GM06990 (cell line): ENCODE data around the gene SLC26A4.

Experiments
- DNase-seq: peaks from one replicate; pipeline ENCODE4 v3.0.0-alpha.2; 2011; ENCODE audit not compliant: insufficient read length; ENCODE audit errors: extremely low read depth
- H3K27me3 ChIP-seq: replicated peaks from 2 replicates; pipeline ENCODE4 v1.6.0; 2011; ENCODE audit warnings: low read length; ENCODE audit not compliant: control insufficient read depth, insufficient read depth
- H3K36me3 ChIP-seq: 2 replicates; pipeline ENCODE4 v1.5.1; 2011; ENCODE audit warnings: low read length; ENCODE audit not compliant: control insufficient read depth, insufficient read depth
- H3K4me3 ChIP-seq: replicated peaks from 2 replicates; pipeline ENCODE4 v1.5.1; 2011; ENCODE audit warnings: low read depth, mild to moderate bottlenecking, control low read depth, low read length
- TF ChIP-seq, protein P1 (sequence below): IDR thresholded peaks from 2 replicates; pipeline ENCODE4 v1.5.1; 2011; ENCODE audit warnings: low read length, control low read depth, mild to moderate bottlenecking, inconsistent platforms; ENCODE audit not compliant: insufficient read depth, poor library complexity, severe bottlenecking

SLC26A4 gene

DNA sequence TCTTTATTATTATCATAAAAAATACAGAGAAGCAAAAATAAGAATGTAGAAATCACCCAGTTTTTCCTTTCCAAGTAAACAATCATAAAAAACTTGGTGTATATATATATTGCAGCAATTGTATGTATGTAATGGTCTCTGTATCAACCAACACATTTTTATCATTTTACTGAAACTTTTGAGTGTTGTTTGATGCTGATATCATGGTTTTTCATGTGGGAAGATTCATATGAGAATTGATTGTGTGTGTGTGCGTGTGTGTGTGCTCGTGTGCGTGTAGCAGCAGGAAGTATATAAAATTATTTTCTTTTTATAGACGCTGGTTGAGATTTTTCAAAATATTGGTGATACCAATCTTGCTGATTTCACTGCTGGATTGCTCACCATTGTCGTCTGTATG lies 22.3 kb downstream of the SLC26A4 start:
- Histone ChIP-seq H3K36me3 (no peaks in the 10 kb centered on the region), H3K27me3 (no peaks in the 10 kb centered on the region), H3K4me3 (no peak overlapping the region)
- DNase-seq, result no peak
- TF ChIP-seq, protein P1, sequence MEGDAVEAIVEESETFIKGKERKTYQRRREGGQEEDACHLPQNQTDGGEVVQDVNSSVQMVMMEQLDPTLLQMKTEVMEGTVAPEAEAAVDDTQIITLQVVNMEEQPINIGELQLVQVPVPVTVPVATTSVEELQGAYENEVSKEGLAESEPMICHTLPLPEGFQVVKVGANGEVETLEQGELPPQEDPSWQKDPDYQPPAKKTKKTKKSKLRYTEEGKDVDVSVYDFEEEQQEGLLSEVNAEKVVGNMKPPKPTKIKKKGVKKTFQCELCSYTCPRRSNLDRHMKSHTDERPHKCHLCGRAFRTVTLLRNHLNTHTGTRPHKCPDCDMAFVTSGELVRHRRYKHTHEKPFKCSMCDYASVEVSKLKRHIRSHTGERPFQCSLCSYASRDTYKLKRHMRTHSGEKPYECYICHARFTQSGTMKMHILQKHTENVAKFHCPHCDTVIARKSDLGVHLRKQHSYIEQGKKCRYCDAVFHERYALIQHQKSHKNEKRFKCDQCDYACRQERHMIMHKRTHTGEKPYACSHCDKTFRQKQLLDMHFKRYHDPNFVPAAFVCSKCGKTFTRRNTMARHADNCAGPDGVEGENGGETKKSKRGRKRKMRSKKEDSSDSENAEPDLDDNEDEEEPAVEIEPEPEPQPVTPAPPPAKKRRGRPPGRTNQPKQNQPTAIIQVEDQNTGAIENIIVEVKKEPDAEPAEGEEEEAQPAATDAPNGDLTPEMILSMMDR, result no peak

GRCh38 chr7:107684287-107684686 lies 23.7 kb downstream of the SLC26A4 start:
- H3K4me3 ChIP-seq, result no peak overlapping the region
- no peaks in the 10 kb centered on the region for H3K36me3 ChIP-seq
- TF ChIP-seq, protein P1, result no peak
- no peak for DNase-seq
- no peaks in the 10 kb centered on the region for H3K27me3 ChIP-seq

DNA sequence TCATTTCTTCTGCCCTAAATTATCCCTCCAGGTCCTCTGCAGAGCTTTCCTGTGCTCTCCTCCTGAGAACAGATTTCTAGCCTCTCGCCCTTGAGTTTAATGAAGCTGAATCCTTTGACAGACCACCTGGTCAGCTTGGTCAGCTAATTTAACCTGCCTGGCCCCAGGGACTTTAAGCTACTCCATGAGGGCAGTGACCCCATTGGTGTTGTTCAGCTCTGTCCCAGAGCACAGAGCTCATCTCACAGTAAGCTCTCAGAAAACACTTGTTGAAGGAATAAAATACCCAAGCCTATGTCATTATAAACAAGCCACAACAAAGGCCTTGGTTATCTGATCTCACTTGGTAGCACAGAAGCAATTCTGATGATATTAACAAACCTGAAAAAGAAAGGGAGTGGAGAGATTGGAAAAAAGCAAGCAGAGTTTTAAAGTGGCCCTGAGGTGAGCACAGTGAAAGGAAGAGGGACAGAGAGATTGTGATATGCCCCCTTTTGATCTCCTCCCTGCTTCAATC lies 24.4 kb downstream of the SLC26A4 start:
- no peak for DNase-seq
- TF ChIP-seq, protein P1, result no peak
- Histone ChIP-seq H3K27me3 (no peaks in the 10 kb centered on the region), H3K36me3 (no peaks in the 10 kb centered on the region), H3K4me3 (no peak overlapping the region)

DNA sequence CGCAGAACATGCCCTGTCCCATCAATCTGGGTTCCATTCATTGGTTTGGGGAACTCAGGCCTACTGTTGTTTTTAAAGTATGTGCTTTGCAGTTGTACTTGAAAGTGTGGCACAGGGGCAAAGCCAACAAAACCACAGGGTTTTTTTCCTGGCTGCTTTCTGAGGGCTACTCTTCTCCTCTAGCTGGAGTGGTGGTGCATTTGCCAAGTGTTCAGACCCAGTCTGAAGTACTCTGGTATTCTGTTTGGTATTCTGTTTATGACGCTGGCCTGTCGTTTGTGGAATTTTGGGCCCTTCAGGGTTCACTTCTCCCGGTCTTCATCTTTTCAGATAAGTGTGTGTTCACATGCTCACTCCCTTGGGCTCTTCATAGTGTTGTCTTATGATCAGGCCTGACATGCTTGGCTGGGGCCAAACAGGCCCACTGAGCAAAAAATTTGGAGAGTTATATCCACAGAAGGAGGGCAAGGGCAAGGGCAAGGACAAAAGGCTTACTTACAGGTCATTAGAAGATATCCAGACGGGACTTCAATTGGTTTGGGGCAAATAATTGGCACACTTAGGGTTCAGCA lies 26.3 kb downstream of the SLC26A4 start:
- TF ChIP-seq, protein P1, result no peak
- Histone ChIP-seq H3K4me3 (no peak overlapping the region), H3K36me3 (no peaks in the 10 kb centered on the region), H3K27me3 (no peaks in the 10 kb centered on the region; the same call in none of the 2 replicates)
- no peak for DNase-seq

DNA sequence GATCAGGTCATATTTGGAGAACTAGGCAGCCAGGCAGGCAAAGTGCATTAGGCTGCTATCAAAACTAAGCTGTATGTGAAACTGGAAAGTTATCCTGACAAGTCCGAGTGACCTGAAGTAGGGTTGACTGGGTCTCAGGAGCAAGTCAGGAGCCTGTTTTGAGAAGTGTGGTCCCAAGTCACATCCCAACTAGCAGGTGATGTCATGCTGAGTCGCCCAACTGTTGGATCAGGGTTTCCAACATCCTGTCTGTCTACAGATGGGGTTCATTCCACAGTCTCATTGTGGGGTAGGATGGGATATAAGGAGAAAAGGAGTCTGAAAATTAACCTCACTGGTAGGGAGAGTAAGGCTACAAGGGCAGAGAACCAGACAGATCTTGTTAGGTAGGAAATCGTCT lies 27.0 kb downstream of the SLC26A4 start:
- no peak for DNase-seq
- no peaks in the 10 kb centered on the region; the same call in none of the 2 replicates for H3K27me3 ChIP-seq
- no peak overlapping the region for H3K4me3 ChIP-seq
- no peaks in the 10 kb centered on the region for H3K36me3 ChIP-seq
- TF ChIP-seq, protein P1, result no peak

- Histone ChIP-seq H3K4me3 (no peak overlapping the region), H3K36me3 (no peaks in the 10 kb centered on the region), H3K27me3 (no peaks in the 10 kb centered on the region; the same call in none of the 2 replicates)
- TF ChIP-seq, protein P1, result no peak
- DNase-seq, result no peak
Measured at GRCh38 chr7:107689553-107689952, 28.9 kb downstream of the SLC26A4 start.
